NT2/D1 (cell line): ENCODE data around the gene GPR161.

Experiments used
- SUZ12 ChIP-seq: IDR thresholded peaks from 2 replicates; pipeline ENCODE4 v1.6.1; 2011; ENCODE audit not compliant: insufficient read length, insufficient read depth; ENCODE audit errors: extremely low read depth
- YY1 ChIP-seq: IDR thresholded peaks from 2 replicates; pipeline ENCODE4 v1.6.1; 2011; ENCODE audit not compliant: insufficient read length, insufficient read depth
- ZNF274 ChIP-seq: IDR thresholded peaks from 2 replicates; pipeline ENCODE4 v1.6.1; 2011; ENCODE audit warnings: mild to moderate bottlenecking, low read depth, low read length

- no peak for TF ChIP-seq YY1
- no peak for TF ChIP-seq ZNF274
- no peak for TF ChIP-seq SUZ12
These were observed 32.2 kb downstream of the GPR161 start for GRCh38 chr1:168104535-168104934.
